BLaER1 (cell line): ENCODE measurements around the gene CYB561D1.
A peak's percentile ranks its signal among the peaks of the same experiment; 100 is the strongest.

ENCODE experiments used
- H3K27ac ChIP-seq: shearing (Covaris generic); formaldehyde crosslinking; 2 replicates; pipeline ENCODE4 v1.8.1; 2022
- H3K27me3 ChIP-seq: shearing (Covaris generic); formaldehyde crosslinking; 2 replicates; pipeline ENCODE4 v1.8.1; 2022
- H3K36me3 ChIP-seq: shearing (Covaris generic); formaldehyde crosslinking; 2 replicates; pipeline ENCODE4 v1.8.1; 2022
- H3K4me1 ChIP-seq: shearing (Covaris generic); formaldehyde crosslinking; 2 replicates; pipeline ENCODE4 v1.8.1; 2022
- H3K4me2 ChIP-seq: shearing (Covaris generic); formaldehyde crosslinking; 2 replicates; pipeline ENCODE4 v1.8.1; 2022
- H3K4me3 ChIP-seq: shearing (Covaris generic); formaldehyde crosslinking; 2 replicates; pipeline ENCODE4 v1.8.1; 2022
- H3K9ac ChIP-seq: shearing (Covaris generic); formaldehyde crosslinking; 2 replicates; pipeline ENCODE4 v1.8.1; 2022
- H3K9me3 ChIP-seq: shearing (Covaris generic); formaldehyde crosslinking; 2 replicates; pipeline ENCODE4 v1.8.1; 2022
- H4K20me1 ChIP-seq: shearing (Covaris generic); formaldehyde crosslinking; 2 replicates; pipeline ENCODE4 v1.8.1; 2022
- Cebpa-rat ChIP-seq: shearing (Covaris generic); IDR thresholded peaks from 2 replicates; pipeline ENCODE4 v1.8.1; 2022

Gene CYB561D1

DNA sequence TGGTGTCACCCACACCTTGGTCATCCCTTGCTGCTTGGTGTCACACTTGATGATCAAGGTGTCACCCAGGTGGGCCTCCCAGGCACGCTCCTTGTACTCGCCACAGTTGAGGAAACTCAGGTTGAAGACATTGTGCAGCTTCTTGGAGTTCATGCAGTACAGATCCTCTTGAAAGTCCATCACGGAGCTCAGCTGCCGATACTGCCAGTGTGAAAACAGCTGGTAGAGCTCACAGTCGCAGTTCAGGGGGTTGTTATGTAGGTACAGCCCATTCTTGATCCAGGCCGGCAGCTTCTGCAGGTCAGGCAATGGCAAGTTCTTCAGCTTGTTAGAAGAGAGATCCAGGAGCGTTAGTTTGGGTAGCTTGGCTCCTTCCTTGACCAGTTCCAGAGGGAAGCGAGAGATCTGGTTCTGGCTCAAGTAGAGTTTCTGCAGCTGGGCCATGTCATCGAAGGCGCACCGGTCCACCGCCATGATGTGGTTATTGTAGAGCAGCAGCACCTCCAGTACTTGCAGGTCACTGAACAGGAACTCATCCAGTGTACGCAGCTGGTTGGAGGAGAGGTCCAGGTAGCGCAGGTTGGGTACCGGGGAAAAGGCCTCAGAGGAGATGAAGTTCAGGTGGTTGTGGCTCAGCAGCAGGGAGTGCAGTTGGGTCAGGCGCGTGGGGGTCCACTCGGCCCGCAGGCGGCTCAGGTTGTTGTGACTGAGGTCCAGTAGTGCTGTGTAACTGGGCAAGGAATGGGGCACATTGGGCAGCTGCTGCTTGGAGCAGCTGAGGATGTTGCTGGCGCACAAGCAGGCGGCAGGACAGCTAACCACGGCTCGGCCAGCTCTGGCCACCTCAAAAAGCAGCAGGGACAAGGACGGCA is 14.3 kb downstream of the CYB561D1 start:
- peak overlapping the region; percentile 94 for H3K4me2 ChIP-seq
- H3K27ac ChIP-seq = no peak overlapping the region
- H3K4me3 ChIP-seq = 0 out of 2 replicates have a peak overlapping the region, but pooled peaks have one; percentile 81
- no peak for TF ChIP-seq Cebpa-rat
- H3K9me3 ChIP-seq = no peaks in the 10 kb centered on the region
- no peak overlapping the region for H3K9ac ChIP-seq
- 0 out of 2 replicates have a peak, but pooled peaks cover 8% of the 10 kb centered on the region for H3K36me3 ChIP-seq
- H3K27me3 ChIP-seq = no peaks in the 10 kb centered on the region
- H3K4me1 ChIP-seq = peaks cover 30% of the 10 kb centered on the region
- H4K20me1 ChIP-seq = no peaks in the 10 kb centered on the region

DNA sequence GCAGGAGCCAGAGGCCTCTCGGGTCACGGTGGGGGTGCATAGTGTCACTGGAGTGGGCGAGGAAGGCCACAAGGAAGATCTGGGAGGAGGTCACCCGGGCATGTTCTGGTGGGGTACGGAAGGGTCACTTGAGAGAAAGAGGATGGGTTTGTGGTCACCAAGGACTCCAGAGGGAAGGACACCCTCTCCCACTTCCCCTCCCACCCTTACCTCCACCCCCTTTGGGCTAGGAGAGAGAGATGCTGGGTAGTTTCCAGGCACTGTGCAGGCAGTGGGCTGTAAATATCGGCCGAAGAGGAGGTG is 14.9 kb downstream of the CYB561D1 start:
- H4K20me1 ChIP-seq = no peaks in the 10 kb centered on the region
- H3K27ac ChIP-seq = no peak overlapping the region
- H3K9me3 ChIP-seq = no peaks in the 10 kb centered on the region
- peak overlapping the region; percentile 77 for H3K9ac ChIP-seq
- peak overlapping the region; percentile 94 for H3K4me2 ChIP-seq
- TF ChIP-seq Cebpa-rat = no peak
- H3K27me3 ChIP-seq = no peaks in the 10 kb centered on the region
- H3K36me3 ChIP-seq = 0 out of 2 replicates have a peak, but pooled peaks cover 8% of the 10 kb centered on the region
- peaks cover 24% of the 10 kb centered on the region for H3K4me1 ChIP-seq
- peak overlapping the region; percentile 81 for H3K4me3 ChIP-seq

DNA sequence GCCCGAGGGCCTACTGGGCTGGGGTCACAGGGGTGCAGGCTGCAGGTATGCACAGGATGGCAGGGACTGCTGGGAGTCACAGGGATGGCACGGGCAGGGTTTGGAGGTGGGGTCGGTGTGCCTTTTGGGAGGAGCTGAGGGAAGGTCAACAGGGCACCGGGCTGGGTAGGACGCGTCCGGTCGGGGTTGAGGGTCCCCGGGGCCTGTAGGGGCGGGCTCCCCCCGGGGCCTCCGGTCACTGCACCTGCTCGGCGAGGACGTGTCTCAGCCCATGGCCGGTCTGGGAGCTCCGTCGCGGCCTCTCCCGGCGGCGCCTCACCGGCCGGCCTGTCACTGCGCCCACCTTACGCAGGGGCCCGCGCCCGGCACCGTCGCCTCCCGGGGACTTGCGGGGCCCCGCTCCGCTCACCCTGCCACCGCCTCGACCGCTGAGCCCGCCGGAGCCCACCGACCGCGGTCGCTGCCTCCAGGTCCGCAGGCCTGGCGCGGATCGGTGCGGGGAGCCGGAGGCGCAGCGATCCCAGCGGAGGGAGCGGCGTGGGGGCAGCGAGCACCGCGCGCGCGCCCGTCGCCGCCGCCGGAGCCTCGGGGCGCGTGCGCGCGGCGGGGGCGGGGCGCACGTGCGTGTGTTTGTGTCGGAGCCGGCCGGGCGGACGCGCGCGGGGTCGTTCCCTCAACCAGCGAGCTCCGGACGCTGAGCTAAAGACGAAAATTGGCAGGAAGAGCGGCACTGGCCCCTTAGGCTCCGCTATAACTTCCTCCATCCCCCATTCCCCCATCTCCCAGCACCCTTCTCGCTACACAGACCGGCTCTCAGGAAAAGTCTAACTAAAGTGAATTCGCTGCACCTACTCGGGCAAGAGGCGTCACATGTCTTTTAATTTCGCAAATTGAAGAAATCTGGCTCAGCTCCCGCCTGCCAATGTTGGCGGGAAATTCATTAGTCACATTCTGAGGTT is 15.6 kb downstream of the CYB561D1 start, which contains the start of gene AMIGO1:
Gene AMIGO1, minus strand, starts transcription at position 552 of the 959 bp plus-strand sequence. CDS start 815 bp downstream, outside the sequence.
- Histone ChIP-seq H3K9ac (peak within 1 kb of the TSS; percentile 77), H3K9me3 (no peaks in the 10 kb centered on the region), H3K4me2 (peak within 1 kb of the TSS; percentile 94), H3K4me3 (peak within 1 kb of the TSS; percentile 81), H3K36me3 (0 out of 2 replicates have a peak, but pooled peaks cover 8% of the 10 kb centered on the region), H3K4me1 (peaks cover 18% of the 10 kb centered on the region), H3K27me3 (no peaks in the 10 kb centered on the region), H4K20me1 (no peaks in the 10 kb centered on the region), H3K27ac (peak within 1 kb of the TSS; percentile 69)
- TF ChIP-seq Cebpa-rat = no peak

DNA sequence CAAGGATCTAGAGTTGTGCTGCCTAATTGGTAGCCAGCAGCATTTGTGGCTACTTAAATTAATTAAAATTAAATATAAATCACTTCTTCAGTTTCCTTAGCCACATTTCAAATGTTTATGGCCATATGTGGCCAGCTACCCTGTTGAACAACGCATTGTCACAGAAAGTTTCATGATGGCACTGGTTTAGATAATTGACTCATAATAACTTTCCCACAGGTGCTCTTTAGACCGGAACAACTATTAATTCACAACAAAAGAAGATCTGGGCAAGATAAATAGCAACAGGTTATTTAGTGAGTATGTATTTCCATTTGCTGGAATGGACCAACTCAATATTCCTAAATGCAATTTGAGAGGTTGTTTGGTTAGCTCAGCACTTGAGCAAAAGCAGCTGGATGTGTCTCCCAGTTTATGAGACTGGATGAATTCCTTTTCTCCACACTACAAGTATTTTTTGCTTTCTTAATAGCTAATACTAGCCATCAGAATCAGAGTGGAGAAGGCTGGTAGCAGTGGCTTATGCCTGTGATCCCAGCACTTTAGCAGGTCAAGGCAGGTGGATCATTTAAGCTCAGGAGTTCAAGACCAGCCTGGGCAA is 19.3 kb downstream of the CYB561D1 start:
- Histone ChIP-seq H3K27me3 (no peaks in the 10 kb centered on the region), H3K27ac (no peak overlapping the region), H3K9ac (no peak overlapping the region), H3K4me2 (no peak overlapping the region), H3K9me3 (no peaks in the 10 kb centered on the region), H3K4me1 (peaks cover 17% of the 10 kb centered on the region), H4K20me1 (no peaks in the 10 kb centered on the region), H3K36me3 (no peaks in the 10 kb centered on the region), H3K4me3 (no peak overlapping the region)
- TF ChIP-seq Cebpa-rat = no peak

DNA sequence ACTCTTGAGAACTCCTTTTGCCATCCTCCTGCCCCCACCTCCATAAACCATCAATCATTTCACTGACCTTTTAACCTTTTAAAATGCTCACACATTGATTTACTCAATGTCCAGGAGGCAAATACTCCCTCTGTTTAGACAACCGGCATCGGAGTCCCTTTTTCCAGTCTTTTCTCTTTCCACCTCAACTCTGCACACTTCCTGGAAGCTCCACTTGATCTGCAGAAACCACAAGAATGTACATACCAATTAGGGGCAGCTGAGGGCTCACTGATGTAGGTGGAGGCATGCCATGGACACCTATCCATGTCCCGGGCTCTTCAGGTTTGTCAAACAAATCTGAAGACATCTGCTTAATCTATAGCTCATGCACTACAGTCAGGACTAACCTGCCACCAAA is 21.0 kb downstream of the CYB561D1 start:
- Histone ChIP-seq H3K9me3 (no peaks in the 10 kb centered on the region), H3K9ac (no peak overlapping the region), H3K4me2 (no peak overlapping the region), H3K4me3 (no peak overlapping the region), H3K27me3 (no peaks in the 10 kb centered on the region), H3K27ac (no peak overlapping the region), H3K4me1 (peaks cover 7% of the 10 kb centered on the region), H4K20me1 (no peaks in the 10 kb centered on the region), H3K36me3 (no peaks in the 10 kb centered on the region)
- TF ChIP-seq Cebpa-rat = no peak

DNA sequence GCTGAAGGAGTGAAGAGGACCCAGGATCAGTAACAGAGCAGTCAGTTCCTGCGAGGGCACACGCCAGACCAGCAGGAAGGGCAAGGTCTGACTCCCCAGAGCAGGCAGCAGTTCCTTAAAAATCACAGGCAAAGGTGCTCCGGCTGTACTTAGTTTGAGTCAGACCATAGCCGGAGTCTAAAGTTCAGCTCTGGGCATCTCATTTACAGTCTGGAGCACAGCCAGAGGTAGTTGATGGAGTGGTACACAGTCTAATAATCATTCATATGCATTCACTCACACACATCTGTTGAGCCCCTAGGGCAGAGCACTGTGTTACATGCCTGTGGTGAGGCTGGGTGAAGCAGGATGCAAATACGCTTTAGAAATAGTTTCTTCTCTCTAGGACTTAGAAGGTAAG is 23.0 kb downstream of the CYB561D1 start:
- no peaks in the 10 kb centered on the region for H4K20me1 ChIP-seq
- no peaks in the 10 kb centered on the region for H3K4me1 ChIP-seq
- no peaks in the 10 kb centered on the region for H3K9me3 ChIP-seq
- TF ChIP-seq Cebpa-rat = no peak
- no peak overlapping the region for H3K9ac ChIP-seq
- no peaks in the 10 kb centered on the region for H3K27me3 ChIP-seq
- H3K4me3 ChIP-seq = no peak overlapping the region
- no peaks in the 10 kb centered on the region for H3K36me3 ChIP-seq
- no peak overlapping the region for H3K27ac ChIP-seq
- H3K4me2 ChIP-seq = no peak overlapping the region

DNA sequence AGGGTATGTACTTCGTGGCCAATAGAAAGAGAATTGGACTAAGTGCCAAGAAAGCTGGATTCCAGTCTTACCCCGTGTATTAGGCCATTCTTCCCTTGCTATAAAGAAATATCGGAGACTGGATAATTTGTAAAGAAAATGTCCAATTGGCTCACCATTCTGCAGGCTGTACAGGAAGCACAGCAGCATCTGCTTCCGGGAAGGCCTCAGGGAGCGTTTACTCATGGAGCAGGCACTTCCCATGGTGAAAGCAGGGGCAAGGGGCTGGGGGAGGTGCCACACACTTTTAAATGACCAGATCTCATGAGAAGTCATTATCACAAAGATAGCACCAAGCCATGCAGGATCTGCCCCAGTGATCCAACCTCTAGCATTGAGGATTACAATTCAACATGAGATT is 23.4 kb downstream of the CYB561D1 start:
- Histone ChIP-seq H3K4me2 (no peak overlapping the region), H4K20me1 (no peaks in the 10 kb centered on the region), H3K4me1 (no peaks in the 10 kb centered on the region), H3K9ac (no peak overlapping the region), H3K9me3 (no peaks in the 10 kb centered on the region), H3K36me3 (no peaks in the 10 kb centered on the region), H3K27me3 (no peaks in the 10 kb centered on the region), H3K4me3 (no peak overlapping the region), H3K27ac (no peak overlapping the region)
- no peak for TF ChIP-seq Cebpa-rat

DNA sequence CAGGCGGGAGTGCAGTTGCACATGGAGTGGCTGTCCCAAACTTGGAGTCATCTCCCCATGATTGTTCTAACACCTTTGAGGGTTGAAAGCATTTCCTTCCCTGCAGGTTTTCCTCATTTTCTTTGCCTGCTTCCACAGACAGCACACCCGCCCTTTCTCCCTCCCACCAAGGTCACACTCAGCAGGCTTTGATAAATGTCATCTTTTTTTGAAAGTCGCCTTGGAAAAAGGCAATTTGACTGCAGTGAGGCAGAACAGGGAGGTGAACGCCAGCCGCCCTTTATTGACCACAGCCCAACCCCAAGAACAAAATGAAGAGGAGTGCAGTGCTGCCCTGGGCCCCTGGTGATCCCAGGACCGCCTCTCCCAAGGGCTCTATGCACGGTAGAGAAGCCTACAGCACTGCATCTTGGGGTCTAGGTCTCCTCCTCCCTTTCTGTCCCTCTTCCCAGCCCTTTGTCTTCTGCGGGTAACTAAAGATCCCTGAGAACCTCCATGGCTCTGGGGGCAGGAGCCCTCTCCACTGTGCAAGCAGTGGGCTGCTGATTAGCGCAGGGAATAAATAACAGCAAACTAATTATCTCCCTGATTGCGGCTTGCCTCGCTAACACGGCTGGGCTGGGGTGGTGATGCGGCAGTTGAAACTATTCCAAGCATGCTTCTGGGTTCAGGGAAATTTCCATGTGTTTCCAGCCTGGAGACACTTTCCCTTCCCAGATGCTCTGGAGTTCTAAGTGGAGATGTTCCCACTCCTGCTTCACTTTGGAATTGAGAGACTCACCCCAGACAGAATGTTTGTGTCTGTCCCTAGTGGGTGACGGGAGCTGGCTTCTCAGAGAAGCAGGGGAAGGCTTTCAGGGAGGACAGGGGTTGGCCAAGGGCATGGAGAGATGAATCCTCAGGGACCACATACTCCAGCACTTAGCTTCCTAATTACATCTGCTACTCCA is 27.4 kb downstream of the CYB561D1 start:
- H3K4me1 ChIP-seq = no peaks in the 10 kb centered on the region
- no peak overlapping the region for H3K27ac ChIP-seq
- H4K20me1 ChIP-seq = no peaks in the 10 kb centered on the region
- no peak overlapping the region for H3K4me3 ChIP-seq
- no peak overlapping the region for H3K9ac ChIP-seq
- H3K4me2 ChIP-seq = no peak overlapping the region
- H3K9me3 ChIP-seq = no peaks in the 10 kb centered on the region
- no peaks in the 10 kb centered on the region for H3K27me3 ChIP-seq
- no peak for TF ChIP-seq Cebpa-rat
- H3K36me3 ChIP-seq = no peaks in the 10 kb centered on the region

DNA sequence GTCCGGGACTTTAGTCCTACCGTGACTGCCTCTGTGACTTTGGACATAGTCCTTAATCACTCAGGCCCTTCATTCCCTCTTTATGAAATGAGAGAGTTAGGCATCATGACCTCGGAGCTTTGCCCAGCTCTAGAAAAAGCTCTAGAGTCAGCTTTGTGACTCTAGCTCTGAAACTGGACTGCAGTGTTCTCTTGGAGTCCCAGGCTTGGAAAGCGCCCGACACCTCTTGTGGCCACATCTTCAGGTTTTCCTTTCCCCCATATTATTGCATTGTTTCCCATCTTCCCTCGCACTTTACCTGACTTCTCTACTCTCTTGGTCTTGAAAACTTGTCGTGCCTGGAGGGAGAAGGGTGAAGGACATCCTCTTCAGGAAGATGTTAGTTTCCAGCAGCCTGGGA is 28.1 kb downstream of the CYB561D1 start:
- no peak overlapping the region for H3K4me2 ChIP-seq
- TF ChIP-seq Cebpa-rat = no peak
- H3K27ac ChIP-seq = no peak overlapping the region

More for the DNA sequence above, 28.1 kb downstream of the CYB561D1 start:
- no peak overlapping the region for H3K9ac ChIP-seq
- no peak overlapping the region for H3K4me3 ChIP-seq
- H3K36me3 ChIP-seq = no peaks in the 10 kb centered on the region
- no peaks in the 10 kb centered on the region for H4K20me1 ChIP-seq
- H3K27me3 ChIP-seq = no peaks in the 10 kb centered on the region
- H3K9me3 ChIP-seq = no peaks in the 10 kb centered on the region
- peaks cover 1% of the 10 kb centered on the region for H3K4me1 ChIP-seq
